ENCODE data around the gene AIFM1. TPM values are rescaled to one million over a fixed set of nuclear protein-coding genes. Genes with fewer than 3 reads are reported as not detected.

Gene AIFM1
- polyA plus RNA-seq, 1 donor: 50.3 TPM

GRCh38 chrX:130083107-130083490 is 82.5 kb downstream of the AIFM1 start:
- WGBS (ENCODE audit: insufficient coverage, low lambda C conversion rate): no CpG with 5 or more reads among the region's 7 CpGs
- Histone ChIP-seq H3K9me3 (ENCODE audit: control insufficient read depth, low read depth, low read length) (no peaks in the 10 kb centered on the region), H3K4me3 (ENCODE audit: low read length) (no peak overlapping the region), H3K27me3 (ENCODE audit: control insufficient read depth, insufficient read depth, low read length) (no peaks in the 10 kb centered on the region), H3K27ac (ENCODE audit: low read length) (peak overlapping the region; percentile 68), H3K4me1 (ENCODE audit: control insufficient read depth, insufficient read depth, low read length) (peaks cover 22% of the 10 kb centered on the region), H3K36me3 (ENCODE audit: control insufficient read depth, insufficient read depth, low read length) (peaks cover 23% of the 10 kb centered on the region)
- DNase-seq: no peak

DNA sequence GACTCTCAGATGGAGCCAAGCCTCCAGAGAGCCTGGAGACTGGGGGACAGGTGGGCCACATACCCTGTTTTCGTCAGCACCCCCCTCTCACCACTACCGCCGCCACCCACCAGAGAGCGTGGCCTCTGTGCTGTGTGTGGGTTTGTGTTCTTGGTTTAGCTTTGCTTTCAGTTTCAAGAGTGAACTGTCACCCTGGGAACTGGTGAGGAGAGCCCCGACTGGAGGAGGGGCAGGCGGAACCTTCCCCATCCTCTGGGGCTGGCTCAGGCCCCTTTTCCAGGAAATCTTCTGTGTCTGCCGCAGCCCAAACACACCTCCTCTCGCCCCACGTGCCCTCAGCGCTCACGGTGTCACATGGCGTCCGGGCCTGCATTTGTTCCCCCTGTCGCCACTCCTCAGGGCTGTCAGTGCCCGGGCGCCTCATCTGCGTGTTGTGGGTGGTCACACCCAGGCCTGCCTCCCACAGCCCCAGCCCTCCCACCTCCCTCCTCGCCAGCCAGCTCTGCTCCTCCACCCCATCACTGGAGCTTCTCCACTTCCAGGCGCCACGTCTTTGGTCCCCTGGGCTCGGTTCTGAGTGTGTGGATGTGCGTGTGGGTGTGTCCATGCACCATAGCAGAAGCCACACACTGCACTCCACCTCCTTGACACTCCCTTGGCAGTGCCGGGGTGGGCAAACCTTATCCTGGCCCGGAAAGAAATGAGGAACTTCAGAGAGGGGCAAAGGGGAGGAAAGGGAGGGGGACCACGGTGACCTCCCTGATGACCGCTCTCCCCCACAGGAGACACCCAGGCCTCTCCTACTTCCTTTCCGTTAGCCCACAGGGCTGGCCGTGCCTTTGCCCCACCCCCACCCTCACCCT is 83.2 kb downstream of the AIFM1 start:
- no peaks in the 10 kb centered on the region for H3K9me3 ChIP-seq (ENCODE audit: control insufficient read depth, low read depth, low read length)
- peak overlapping the region; percentile 68 for H3K27ac ChIP-seq (ENCODE audit: low read length)
- DNase-seq: peak; percentile 50 to 77
- peaks cover 21% of the 10 kb centered on the region for H3K36me3 ChIP-seq (ENCODE audit: control insufficient read depth, insufficient read depth, low read length)
- H3K4me3 ChIP-seq (ENCODE audit: low read length): no peak overlapping the region
- no CpG with 5 or more reads among the region's 28 CpGs for WGBS (ENCODE audit: insufficient coverage, low lambda C conversion rate)
- H3K27me3 ChIP-seq (ENCODE audit: control insufficient read depth, insufficient read depth, low read length): no peaks in the 10 kb centered on the region
- H3K4me1 ChIP-seq (ENCODE audit: control insufficient read depth, insufficient read depth, low read length): peaks cover 22% of the 10 kb centered on the region

DNA sequence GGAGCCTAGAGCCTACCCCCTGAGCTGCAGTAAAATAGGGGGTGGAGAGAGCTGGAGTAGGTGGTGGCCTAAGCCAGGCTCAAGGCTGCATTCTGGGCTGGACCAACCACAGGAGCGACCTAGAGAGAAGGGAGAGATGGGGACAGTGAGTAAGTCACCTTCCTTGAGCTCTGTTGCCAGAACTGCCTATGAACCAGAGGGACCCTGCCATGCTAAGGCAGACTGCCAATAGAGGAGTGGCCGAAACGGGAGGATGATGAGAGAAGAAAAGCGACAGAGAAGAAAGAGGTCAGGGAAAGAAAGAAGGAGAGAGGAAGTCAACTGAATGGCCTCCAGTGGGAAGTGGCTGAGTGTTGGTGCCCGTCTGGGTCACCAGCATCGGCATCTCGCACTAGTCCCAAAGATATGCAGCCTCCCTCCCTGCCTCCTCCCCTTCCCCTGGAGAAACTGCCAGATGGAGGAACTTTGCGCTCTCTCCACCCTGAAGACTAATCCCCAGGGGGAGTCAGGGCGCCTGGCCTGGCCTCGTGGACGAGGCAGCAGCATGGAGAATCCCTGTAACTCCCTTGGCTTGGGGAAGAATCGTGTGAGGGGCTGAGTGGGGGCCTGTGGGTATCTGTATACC is 84.1 kb downstream of the AIFM1 start:
- 100% methylated on average over 1 of the region's 12 CpGs for WGBS (ENCODE audit: insufficient coverage, low lambda C conversion rate)
- Histone ChIP-seq H3K9me3 (ENCODE audit: control insufficient read depth, low read depth, low read length) (no peaks in the 10 kb centered on the region), H3K4me3 (ENCODE audit: low read length) (no peak overlapping the region), H3K27me3 (ENCODE audit: control insufficient read depth, insufficient read depth, low read length) (no peaks in the 10 kb centered on the region), H3K36me3 (ENCODE audit: control insufficient read depth, insufficient read depth, low read length) (peaks cover 21% of the 10 kb centered on the region), H3K4me1 (ENCODE audit: control insufficient read depth, insufficient read depth, low read length) (peaks cover 22% of the 10 kb centered on the region), H3K27ac (ENCODE audit: low read length) (peak overlapping the region; percentile 68)
- DNase-seq: peak in 1 of 2 donors; percentile 2

DNA sequence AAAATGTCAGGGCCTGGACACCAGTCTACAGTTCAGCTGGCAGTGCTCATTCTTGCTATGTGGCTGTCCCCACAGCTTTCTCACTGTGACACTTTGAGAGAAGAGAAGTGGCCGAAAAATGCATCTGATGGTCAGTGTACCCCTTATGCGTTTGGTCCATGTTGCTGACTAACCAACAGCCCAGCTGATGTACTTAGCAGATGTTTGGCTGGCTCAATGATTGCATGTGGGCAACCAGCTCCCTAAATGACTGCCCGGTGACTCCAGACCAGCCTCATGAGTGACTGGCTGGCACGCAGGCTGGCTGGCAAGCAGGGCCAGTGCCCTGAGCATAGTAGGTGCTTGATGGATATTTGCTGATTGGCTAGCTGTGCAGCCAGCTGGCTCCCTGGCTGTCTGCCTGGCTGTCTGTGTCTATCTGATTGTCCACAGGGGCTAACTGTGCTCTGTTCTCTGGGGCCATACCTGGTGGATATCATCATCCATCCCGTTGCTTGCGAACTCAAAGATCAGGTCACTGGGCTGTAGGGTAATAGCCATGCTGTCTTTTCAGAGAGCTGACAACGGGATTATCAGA is 84.8 kb downstream of the AIFM1 start:
- Histone ChIP-seq H3K4me3 (ENCODE audit: low read length) (no peak overlapping the region), H3K4me1 (ENCODE audit: control insufficient read depth, insufficient read depth, low read length) (peaks cover 22% of the 10 kb centered on the region), H3K36me3 (ENCODE audit: control insufficient read depth, insufficient read depth, low read length) (peaks cover 17% of the 10 kb centered on the region), H3K27me3 (ENCODE audit: control insufficient read depth, insufficient read depth, low read length) (no peaks in the 10 kb centered on the region), H3K9me3 (ENCODE audit: control insufficient read depth, low read depth, low read length) (no peaks in the 10 kb centered on the region), H3K27ac (ENCODE audit: low read length) (no peak overlapping the region)
- no peak for DNase-seq
- no CpG with 5 or more reads among the region's 7 CpGs for WGBS (ENCODE audit: insufficient coverage, low lambda C conversion rate)

GRCh38 chrX:130079824-130080406 is 85.7 kb downstream of the AIFM1 start:
- Histone ChIP-seq H3K36me3 (ENCODE audit: control insufficient read depth, insufficient read depth, low read length) (peaks cover 9% of the 10 kb centered on the region), H3K9me3 (ENCODE audit: control insufficient read depth, low read depth, low read length) (no peaks in the 10 kb centered on the region), H3K27ac (ENCODE audit: low read length) (no peak overlapping the region), H3K27me3 (ENCODE audit: control insufficient read depth, insufficient read depth, low read length) (no peaks in the 10 kb centered on the region), H3K4me3 (ENCODE audit: low read length) (no peak overlapping the region), H3K4me1 (ENCODE audit: control insufficient read depth, insufficient read depth, low read length) (peaks cover 19% of the 10 kb centered on the region)
- WGBS (ENCODE audit: insufficient coverage, low lambda C conversion rate): no CpG with 5 or more reads among the region's 9 CpGs
- DNase-seq: peak in 1 of 2 donors; percentile 55

Other genes starting within 250 kb of the AIFM1 start
- gene BCORL1, start 183.2 kb downstream of the AIFM1 start, polyA plus RNA-seq: 18.2 TPM
- gene ELF4, start 55.3 kb downstream of the AIFM1 start, polyA plus RNA-seq: 32.0 TPM
- 1.7 TPM for gene RAB33A, start 6.1 kb upstream of the AIFM1 start, polyA plus RNA-seq
- 4.7 TPM for gene ZNF280C, start 103.1 kb upstream of the AIFM1 start, polyA plus RNA-seq
- gene SLC25A14, start 174.1 kb upstream of the AIFM1 start, polyA plus RNA-seq: 22.2 TPM
- 0.61 TPM for gene GPR119, start 219.8 kb upstream of the AIFM1 start, polyA plus RNA-seq
- 25.4 TPM for gene RBMX2, start 236.1 kb upstream of the AIFM1 start, polyA plus RNA-seq

All from large intestine (tissue), 3 donors.